Activated CD4-positive, alpha-beta T cell treated with anti-CD3 and anti-CD28 coated beads for 48 hours (primary cell): ENCODE measurements around the gene TRPT1.

Experiments used
- DNase-seq: peaks from one replicate; pipeline ENCODE4 v3.0.0-alpha.2; 2020

Gene TRPT1, protein sequence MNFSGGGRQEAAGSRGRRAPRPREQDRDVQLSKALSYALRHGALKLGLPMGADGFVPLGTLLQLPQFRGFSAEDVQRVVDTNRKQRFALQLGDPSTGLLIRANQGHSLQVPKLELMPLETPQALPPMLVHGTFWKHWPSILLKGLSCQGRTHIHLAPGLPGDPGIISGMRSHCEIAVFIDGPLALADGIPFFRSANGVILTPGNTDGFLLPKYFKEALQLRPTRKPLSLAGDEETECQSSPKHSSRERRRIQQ

DNA sequence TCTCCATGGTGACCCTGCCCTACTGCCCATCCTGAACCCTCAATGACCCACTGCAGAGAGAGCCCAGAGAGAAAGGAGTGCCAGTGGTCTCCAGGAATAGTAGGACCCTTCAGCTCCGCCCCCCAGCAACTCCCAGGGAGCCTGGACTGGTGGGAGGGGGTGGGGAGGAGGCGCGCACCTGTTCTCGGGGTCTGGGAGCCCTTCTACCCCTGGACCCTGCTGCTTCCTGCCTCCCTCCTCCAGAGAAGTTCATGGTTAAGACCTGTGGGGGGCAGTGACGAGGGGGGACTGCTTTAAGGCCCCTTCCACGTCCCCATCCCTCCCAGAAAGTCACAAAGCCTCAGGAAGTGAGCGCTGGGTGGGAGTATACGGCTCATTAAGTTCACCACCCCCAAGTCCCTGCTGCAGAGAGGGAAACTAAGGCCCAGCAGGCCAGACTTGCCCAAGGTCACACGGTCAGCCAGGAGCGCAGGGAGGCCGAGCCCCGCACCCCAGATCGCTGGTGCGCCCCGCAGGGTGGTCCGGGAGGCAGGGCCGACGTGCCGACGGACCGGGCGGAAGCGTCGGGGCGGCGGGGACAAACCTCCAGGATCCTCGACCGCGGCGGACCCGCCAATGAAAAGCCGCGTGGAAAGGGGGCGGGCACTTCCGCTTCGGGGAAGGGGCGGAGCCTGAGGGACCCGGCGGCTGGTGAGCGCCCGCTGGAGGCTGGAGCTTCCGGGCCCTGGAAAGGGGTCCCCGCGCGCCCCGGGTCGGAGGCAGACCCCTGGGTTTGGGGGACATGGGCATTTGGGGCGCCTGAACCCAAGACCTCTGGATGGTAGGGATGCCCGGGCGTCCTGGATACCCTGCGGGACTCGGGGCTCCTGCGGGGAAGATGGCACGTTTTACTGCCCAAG is at the start of gene TRPT1, which contains the start of gene NUDT22:
Gene TRPT1 (minus strand): TSS at position 579 of the 899 bp plus-strand sequence. CDS start 326 bp downstream, at position 253.
Gene NUDT22 (plus strand): TSS at position 667 of the 899 bp plus-strand sequence. CDS start 379 bp downstream, outside the sequence.
- peak; percentile 97 for DNase-seq

DNA sequence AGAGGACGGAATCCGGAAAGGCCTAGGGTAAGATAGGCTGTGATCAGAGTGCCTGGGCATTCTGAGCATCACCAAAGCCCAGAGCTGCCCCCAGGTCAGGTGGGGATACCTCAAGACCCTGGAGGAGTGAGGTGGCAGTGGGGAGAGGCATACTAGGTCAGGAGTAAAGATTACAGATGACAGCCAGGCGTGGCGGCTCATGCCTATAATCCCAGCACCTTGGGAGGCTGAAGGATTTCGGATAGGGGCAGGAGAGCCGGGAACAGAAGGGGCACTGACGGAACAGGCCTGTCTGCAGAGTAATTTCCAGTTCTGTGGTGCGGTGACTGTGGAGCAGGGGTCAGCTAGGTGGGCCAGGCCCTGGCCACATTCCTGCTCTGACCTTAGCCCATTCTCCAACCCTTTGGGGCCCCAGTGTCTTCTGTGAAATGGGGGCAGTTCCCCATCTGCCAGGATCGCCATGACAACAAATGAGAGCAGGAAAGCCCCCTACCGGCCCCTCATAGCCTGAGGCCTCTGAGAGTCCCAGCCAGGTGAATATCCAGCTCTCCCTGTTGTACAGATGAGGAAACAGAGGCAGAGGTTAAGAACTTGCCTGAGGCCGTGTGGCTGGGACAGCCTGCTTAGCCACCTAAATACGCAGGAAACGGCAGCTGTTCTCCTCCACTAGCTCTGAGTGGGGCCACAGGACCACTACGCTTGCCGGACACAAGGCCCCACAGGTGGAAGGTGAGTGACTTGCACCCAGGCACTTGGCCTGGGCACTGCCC is 49.2 kb upstream of the TRPT1 start:
- DNase-seq: no peak

DNA sequence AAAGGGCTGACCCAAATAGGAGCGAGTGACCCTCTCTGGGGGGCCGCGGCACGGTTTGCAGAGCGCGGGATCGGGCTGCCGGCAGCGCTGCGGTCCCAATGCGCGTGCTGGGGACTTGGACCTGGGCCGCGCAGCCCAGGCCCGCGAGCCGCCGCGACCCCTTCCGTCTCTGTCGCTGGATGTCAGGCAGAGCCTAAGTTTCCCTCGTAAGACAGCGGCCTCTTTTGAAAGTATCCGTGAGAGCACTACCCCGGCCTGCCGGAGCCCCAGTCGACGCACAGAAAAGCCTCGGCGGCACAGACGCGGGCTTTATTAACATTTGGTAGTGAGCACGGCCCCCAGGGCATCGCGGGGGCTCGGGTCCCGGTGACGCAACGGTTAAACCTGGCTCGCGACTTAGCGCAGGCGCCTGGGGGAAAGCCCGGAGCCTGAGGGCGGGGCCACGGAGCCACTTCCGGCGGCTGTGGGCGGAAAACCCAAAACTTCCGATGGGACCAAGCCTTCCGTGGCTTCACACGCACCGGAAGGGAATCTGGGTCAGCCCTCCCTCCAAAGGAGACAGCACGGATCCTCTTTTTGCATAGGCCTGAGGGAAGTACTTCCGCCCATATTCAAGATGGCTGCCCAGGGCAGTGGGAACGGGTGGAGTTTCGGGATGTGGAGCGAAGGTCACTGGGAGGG is 43.7 kb upstream of the TRPT1 start:
- peak; percentile 99 for DNase-seq

DNA sequence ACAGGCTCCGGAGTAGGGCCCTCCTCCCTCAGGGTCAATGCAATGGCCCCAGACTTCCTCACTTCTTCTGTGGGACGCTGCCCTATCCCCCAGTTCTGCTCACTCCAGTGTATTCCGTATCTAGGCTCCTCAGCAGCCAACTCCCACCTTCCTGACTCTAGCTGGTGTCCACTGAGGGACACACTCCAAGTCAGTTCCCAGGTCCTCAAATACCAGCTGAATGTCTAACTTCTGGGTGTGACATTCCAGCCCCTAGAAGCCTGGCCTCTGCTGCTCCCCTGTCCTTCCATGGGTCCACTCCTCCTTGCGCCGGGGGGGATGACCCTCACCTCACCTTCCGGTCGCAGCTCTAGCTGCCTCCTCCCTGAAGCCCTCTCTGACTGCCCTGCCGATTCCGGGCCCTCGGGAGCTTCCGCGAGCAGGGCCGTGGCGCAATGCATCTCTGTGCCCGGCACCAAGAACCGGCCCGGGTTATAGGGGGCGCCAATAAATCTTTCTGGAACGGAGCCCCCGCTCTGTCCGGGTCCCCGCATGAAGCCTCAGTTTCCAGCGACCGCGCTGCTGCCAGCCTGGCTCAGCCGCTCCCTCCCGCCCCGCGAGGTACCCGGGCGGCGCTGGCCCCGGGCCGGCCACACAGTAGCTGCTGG is 43.0 kb upstream of the TRPT1 start:
- DNase-seq: peak; percentile 74

DNA sequence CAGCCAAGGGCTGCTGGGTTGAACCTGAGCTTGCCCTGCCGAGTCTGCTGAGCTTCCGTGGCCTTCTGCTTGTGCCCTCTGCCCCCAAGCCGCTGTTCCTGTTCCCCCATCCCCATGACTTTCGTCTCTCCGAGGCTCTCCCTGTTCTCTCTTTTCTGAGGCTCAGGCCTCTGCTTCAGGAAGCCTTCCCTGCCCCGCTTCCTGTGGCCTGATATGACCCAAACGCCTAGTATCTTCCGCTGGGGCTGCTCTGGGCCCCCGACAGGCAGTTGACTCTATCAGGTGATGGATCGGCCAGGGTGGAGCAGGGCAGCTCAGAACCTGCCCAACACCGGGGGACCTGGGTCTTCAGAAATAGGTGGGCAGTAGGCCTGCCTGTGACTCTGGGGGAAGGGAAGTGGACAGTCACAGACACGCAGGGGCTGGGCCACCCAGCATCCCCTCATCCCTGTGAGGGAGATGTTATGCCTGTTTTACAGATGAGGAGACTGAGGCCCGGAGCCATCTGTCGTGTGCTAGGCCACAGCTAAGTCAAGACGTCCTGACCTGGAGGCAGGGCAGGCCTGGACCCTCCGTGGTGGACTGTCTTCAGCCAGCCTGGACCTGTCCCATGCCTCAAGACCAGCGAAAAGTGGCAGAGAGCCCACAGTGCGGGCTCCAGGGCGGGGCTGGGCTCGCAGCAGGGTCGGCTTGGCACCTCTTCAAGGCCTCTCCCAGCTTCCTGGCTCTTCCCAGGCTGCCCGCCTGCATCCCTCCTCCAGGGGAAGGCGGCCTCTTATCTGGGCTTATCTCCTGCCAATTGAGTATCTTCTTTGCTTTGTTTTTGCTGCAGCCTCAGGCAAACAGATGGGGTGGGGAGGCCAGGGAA is 42.3 kb upstream of the TRPT1 start:
- no peak for DNase-seq

DNA sequence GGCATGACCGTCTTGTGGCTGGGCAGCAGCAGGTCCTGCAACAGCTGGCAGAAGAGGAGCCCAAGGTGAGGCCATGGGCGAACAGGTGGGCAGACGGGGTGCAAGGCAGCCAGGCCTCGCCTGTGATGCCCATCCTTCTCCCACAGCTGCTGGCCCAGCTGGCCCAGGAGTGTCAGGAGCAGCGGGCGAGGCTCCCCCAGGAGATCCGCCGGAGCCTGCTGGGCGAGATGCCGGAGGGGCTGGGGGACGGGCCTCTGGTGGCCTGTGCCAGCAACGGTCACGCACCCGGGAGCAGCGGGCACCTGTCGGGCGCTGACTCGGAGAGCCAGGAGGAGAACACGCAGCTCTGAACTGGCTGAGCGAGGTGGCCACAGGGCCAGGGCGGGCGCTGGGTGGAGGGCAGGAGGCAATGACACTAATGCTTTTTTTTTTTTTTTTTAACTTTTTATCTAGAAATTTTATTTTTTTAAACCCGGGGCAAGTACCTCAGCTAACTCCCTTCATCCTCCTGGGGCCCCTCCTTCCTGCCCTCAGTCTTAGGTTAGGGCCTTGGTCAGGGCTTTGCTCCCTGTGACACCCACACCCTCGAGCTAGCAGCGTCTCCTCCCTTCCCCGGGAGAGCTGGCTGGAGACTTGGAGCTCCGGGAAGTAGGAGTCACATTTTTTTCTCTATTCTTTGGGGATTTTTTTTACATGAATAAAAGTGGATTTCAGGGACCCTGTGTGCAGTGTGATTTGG is 41.4 kb upstream of the TRPT1 start:
- no peak for DNase-seq

DNA sequence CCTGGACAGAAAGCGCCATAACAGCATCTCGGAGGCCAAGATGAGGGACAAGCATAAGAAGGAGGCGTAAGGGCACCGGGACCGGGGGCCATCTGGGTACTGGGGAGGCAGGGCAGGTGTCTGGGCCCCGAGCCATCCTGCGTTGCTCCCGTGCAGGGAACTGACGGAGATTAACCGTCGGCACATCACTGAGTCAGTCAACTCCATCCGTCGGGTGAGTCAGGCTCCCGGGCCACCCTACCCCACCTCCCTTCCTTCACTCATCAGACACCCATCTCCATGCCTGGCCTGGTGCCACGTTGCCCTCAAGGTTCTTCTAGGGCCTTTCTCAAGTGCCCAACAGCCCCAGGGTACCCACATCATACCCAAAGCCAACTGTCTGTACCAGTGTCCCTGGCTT is 40.4 kb upstream of the TRPT1 start:
- no peak for DNase-seq

DNA sequence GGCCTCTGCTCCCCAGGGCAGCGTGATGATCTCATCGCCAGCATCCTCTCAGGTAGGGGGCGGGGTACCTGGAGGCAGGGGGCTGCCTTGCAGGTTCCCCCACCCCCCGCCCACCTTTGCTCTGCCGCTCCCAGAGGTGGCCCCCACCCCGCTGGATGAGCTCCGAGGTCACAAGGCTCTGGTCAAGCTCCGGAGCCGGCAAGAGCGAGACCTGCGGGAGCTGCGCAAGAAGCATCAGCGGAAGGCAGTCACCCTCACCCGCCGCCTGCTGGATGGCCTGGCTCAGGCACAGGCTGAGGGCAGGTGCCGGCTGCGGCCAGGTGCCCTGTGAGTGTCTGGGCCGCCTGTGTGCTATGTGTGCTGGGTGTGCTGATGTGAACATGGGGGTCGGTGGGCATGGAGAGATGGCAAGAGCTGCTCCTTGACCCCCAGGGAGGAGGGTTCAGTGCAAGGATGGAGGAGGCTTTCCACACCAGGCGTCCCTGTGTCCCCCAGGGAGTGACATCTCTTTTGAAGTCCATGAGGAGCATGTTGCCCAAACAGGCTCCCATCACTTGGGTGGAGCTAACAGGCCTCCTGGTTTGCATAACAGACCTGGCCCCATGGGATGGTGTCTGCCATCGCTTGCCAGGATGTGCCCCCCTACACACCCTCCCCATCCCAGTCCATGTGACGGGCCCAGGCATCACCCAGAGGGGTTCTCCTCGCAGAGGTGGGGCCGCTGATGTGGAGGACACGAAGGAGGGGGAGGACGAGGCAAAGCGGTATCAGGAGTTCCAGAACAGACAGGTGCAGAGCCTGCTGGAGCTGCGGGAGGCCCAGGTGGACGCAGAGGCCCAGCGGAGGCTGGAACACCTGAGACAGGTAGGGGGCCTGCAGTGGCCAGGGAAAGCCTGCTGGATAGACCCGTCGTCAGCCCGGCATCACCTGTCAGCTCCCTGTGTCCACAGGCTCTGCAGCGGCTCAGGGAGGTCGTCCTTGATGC is 39.5 kb upstream of the TRPT1 start:
- DNase-seq: no peak

DNA sequence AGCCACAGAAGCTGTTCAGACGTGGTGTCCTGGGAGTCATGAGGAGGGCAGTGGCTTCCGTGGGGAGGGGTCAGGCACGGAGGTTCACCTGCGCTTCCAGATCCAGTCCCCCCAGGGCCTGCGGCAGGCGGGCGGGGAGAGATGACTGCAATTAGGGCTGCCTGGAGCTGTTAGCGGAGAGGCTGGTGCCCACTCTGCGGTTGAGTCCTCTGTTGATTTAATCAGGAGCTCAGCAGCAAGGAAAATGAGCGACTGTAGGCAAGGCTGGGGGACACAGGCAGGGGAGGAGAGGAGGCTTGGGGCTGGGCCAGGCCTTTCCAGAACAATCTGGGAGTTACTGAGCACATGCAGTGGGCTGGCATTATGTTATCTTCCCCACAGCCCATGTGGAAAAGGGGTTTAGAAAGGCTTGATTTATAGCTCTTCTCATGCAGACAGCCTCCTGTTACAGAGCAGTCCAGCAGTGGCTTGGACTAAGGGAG is 38.4 kb upstream of the TRPT1 start:
- no peak for DNase-seq

DNA sequence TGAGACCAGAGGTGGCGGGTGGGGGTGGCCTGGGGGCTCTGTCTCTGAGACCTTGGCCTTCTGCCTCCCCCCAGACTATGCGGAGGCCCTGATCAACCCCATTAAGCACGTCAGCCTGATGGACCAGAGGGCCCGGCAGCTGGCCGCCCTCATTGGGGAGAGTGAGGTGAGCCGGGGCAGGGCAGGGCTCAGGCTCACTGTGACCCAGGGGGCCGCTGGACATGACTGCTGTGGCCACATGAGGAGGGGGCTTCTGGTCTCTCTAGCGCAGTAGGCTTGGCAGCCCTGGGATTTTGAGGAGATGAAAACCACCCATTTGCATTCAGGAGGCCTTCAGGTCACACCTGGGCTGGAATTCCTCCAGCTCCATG is 37.9 kb upstream of the TRPT1 start:
- DNase-seq: no peak

DNA sequence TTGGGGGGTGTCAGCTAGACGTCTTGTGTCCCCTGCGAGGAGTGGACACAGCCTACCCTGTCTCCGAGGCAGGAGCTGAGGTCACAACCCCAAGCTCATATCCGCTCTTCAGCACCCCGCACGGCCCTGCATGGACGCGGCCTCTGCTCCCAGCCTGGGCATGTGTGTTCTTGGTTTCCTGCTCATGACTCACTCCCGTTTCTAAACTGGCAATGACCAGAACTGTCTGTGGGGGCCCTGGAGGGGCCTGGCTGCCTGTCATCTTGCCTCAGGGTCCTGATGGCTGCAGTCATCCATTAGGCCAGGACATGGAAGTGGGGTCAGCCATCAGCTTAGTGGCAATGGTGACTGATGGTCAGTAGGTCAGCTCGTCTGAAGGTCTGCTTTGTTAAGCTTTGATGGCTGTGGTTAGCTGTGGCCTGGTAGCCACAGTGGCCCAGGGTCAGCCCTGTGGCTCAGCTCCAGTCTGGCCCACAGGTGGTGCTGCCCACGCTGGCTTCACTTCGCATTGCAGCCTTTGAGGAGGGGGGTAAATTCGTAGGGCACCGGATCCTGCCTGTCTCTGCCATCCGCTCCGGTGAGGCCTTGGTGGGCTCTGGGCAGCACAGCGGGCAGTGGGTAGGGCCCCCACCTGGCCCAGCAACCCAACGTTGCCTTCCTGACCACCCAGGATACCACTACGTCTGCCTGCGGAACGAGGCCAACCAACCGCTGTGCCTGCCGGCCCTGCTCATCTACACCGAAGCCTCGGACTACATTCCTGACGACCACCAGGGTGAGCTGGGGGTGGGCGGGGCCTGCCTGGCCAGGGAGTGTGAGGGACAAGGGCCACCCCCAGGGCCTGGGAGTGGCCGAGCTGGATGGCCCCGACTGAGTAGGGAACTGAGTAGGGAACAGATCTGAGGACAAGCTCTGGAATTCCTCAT is 37.3 kb upstream of the TRPT1 start:
- no peak for DNase-seq

DNA sequence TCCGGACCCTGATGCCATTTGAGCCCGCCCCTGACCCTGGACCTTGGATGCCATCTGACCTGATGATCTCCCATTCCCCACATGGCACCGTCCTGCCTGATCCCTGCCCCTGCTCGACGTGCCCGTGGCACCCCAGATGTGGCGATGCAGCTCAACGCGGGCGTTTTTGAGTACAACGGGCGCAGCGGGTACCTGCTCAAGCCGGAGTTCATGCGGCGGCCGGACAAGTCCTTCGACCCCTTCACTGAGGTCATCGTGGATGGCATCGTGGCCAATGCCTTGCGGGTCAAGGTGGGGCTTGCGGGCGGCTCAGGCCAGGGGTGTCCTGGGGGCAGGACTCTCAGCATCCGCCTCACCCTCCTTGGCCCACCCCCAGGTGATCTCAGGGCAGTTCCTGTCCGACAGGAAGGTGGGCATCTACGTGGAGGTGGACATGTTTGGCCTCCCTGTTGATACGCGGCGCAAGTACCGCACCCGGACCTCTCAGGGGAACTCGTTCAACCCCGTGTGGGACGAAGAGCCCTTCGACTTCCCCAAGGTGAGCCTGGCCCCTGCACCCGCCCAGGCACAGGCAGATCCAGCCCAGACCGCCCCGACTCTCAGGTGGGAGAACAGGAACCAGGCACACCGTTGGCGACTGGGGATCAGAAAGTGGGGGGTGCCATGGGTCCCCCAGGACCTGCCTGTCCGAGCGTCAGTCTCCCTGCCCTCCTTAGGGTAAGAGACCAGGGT is 36.5 kb upstream of the TRPT1 start:
- DNase-seq: no peak

DNA sequence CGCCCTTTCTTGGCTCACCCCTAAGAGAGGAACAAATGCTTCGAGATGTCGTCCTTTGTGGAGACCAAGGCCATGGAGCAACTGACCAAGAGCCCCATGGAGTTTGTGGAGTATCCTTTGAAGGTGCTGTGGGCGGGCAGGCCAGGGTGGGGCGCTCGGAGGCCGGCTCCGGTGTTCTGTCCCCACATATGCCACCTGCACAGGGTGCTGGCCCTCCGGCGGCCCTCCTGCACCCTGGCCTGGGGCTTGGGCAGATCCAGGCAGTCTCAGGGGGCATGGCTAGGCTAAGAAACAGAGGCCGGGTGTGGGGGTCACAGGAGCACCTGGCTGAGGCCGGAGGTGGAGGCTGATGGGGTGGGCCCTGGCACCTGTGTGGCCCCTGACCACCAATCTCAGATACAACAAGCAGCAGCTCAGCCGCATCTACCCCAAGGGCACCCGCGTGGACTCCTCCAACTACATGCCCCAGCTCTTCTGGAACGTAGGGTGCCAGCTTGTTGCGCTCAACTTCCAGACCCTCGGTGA is 35.6 kb upstream of the TRPT1 start:
- no peak for DNase-seq

DNA sequence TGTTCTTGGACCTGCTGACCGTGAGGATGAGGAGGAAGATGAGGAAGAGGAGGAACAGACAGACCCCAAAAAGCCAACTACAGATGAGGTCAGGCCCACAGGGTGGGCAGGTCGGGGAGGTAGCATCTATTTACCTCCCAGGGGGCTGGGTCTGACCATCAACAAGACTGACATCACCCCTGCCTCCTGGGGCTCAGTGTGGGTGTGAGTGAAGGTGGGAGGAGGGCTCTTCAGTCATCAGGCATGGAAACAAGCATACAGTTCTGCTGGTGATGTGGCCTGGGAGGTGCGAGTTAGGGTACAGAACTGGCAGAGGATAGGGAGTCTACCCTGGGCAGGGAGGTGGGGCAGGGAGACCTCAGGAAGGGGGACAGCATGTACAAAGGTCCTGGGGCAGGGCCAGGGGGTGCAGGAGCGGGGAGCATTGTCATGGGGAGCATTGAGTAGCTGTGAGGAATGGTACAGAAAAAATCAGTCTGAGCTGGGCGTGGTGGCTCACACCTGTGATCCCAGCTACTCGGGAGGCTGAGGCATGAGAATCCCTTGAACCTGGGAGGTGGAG is 34.2 kb upstream of the TRPT1 start:
- DNase-seq: no peak

DNA sequence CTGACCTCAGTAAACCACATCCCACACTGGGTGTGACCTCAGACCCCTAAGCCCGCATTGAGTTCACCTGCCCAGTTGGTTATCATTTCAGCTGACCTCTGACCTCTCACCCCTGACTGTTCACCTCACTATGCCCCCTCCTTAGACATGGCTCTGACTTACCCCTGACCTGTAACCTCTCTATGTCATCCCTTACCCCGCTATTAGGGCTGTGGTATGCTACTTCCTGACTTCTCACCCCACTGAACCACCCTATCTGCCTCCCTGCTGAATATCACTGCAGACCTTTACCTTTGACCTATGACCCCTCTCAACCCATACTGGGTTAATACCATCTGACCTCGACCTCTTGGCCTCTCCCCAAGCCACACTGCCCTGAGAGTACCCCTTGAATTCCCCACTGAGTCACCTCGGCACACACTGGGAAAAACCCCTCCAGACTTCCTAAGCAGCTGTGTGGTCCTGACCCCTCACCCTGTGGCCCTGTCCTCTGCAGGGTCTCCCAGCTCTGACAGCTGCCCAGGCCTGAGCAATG is 33.6 kb upstream of the TRPT1 start:
- DNase-seq: no peak

DNA sequence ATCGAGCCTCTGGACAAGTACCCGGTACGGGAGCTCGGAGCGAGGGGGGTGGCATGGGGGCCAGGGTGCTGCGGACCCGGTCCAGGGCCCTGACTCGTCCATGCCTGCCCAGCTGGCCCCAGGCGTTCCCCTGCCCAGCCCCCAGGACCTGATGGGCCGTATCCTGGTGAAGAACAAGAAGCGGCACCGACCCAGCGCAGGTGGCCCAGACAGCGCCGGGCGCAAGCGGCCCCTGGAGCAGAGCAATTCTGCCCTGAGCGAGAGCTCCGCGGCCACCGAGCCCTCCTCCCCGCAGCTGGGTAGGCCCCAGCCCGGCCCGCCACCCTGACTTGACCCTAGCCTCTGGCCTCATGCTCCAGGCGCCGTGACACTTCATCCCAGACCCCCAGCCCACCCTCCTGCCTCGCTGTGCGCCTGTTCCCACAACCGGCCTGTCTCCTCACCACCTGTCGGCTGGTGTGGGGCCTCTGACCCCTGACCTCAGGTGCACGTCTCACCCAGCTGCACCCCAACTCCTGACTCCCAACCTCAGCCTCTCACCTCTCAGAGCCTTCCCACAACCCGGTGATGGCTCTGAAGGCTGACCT is 33.1 kb upstream of the TRPT1 start:
- no peak for DNase-seq
